IPS DF 6.9 (cell line): Measurements from ENCODE around the gene TRIM62.

Source experiments
- DNase-seq: peaks from one replicate; pipeline ENCODE4 v3.0.0-alpha.2; 2013; ENCODE audit warnings: low read depth, low spot score
- H3K27ac ChIP-seq: one replicate; pipeline ENCODE4 v1.5.1; 2013; ENCODE audit warnings: low read length, control low read depth
- H3K27me3 ChIP-seq: 2 replicates; pipeline ENCODE4 v1.6.1; 2013; ENCODE audit warnings: mild to moderate bottlenecking, low read length; ENCODE audit not compliant: control insufficient read depth, insufficient read depth
- H3K36me3 ChIP-seq: 2 replicates; pipeline ENCODE4 v1.6.1; 2013; ENCODE audit warnings: low read length; ENCODE audit not compliant: control insufficient read depth, insufficient read depth
- H3K4me1 ChIP-seq: 2 replicates; pipeline ENCODE4 v1.6.1; 2013; ENCODE audit warnings: low read length; ENCODE audit not compliant: control insufficient read depth, insufficient read depth
- H3K4me3 ChIP-seq: 2 replicates; pipeline ENCODE4 v1.5.1; 2013; ENCODE audit warnings: mild to moderate bottlenecking, low read length
- H3K9me3 ChIP-seq: 2 replicates; pipeline ENCODE4 v1.6.1; 2013; ENCODE audit warnings: low read length, inconsistent platforms; ENCODE audit not compliant: control insufficient read depth, insufficient read depth
- WGBS: extraction: QIAGEN DNeasy Blood & Tissue Kit; methylation state at CpG from one replicate; pipeline ENCODE4 v1.1.7; 2013; ENCODE audit warnings: mixed read lengths, missing lambda C conversion rate; ENCODE audit not compliant: insufficient read length, insufficient coverage; 5-methylcytosine and 5-hydroxymethylcytosine counted together

TRIM62 gene

DNA sequence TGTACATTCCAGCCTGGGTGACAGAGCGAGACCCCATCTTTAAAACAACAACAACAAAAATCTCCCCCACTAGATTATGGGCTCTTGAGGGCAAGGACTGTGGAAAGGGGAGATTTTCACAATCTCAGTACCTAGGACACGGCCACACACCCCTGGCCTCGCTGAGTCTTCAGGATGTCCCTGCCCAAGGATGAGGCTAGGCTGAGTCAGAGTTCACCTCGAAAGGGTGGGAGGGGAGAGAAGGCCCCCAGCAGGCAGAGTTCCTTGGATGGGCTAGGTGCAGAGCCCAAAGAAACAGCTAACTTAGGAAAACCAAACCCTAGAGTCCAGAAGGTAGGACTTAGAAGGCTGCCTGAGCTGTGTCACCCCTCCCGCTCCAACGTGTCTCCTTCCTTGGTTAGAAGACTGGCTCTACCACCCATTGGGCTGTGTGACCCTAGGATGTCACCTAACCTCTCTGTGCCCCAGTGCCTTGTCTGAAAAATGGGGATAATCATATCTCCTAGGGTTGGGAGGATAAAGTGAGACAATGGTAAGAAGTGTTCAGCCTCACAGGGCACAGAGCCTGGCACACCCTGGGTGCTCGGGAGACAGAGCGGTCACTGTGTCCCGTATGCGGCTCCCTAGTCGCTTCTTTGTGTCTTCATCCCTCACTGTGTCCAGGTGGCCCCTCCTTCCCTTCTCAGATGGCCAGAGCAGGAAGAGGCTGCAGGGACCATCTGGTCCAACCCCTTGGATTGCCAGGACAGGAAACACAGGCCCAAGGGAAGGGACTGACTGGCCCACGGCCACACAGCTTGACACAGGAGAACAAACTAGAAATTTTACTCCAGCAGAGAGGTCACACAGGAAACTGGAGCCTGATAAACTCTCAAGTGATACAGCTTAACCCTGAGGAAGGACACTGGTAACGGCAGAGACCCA lies 11.2 kb downstream of the TRIM62 start:
- no peak for DNase-seq
- no CpG with 5 or more reads among the region's 13 CpGs for WGBS
- H3K9me3 ChIP-seq = no peaks in the 10 kb centered on the region
- H3K4me1 ChIP-seq = peaks cover 4% of the 10 kb centered on the region
- H3K4me3 ChIP-seq = no peak overlapping the region
- H3K27ac ChIP-seq = no peak overlapping the region
- no peaks in the 10 kb centered on the region for H3K36me3 ChIP-seq
- no peaks in the 10 kb centered on the region for H3K27me3 ChIP-seq

- no CpG with 5 or more reads among the region's 11 CpGs for WGBS
Observed at GRCh38 chr1:33169290-33170055, 12.4 kb downstream of the TRIM62 start.

GRCh38 chr1:33168556-33169289 lies 13.1 kb downstream of the TRIM62 start:
- DNase-seq = no peak
- no CpG with 5 or more reads among the region's 11 CpGs for WGBS
- Histone ChIP-seq H3K4me1 (peaks cover 4% of the 10 kb centered on the region), H3K36me3 (no peaks in the 10 kb centered on the region), H3K4me3 (no peak overlapping the region), H3K27ac (no peak overlapping the region), H3K27me3 (no peaks in the 10 kb centered on the region), H3K9me3 (no peaks in the 10 kb centered on the region)

More at GRCh38 chr1:33169290-33170055, 12.4 kb downstream of the TRIM62 start:
- no peak for DNase-seq
- no peak overlapping the region for H3K4me3 ChIP-seq
- H3K36me3 ChIP-seq = no peaks in the 10 kb centered on the region
- H3K4me1 ChIP-seq = peaks cover 4% of the 10 kb centered on the region
- H3K9me3 ChIP-seq = no peaks in the 10 kb centered on the region
- H3K27me3 ChIP-seq = no peaks in the 10 kb centered on the region
- no peak overlapping the region for H3K27ac ChIP-seq

DNA sequence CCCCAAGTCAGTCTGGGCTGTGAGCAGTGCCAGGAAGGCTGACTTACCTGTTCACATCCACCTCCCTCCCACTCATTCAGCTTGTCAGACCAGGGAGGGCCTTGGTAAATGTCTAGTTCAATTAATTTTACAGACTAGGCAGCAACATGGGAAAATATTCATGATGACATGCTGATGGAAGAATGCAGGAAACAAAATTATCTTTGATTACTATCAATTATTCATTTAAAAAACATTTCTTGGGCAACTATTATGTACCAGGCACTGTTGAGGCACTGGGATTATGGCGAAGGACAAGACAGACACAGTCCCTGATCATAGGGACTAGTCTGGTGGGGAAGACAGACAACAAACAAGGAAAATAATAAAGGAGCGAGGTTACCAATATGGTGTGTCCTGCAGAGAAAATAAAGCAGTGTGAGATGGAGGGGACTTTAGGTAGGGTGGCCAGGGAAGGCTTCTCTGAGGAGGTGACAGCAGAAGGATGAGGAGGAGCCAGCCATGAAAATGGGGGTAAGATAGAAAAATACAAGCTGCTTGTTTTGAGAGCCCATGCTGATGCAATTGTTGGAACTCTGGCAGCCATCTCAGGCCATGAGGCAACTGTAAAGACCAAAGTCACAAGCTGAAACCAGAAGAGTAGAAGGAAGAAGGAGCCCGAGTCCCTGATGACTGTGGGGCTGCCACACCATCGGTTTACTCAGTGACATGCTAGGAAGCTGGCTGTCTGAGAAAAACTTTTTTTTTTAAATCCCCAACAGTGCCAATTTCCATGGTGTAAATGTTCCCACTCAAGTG lies 14.0 kb downstream of the TRIM62 start:
- Histone ChIP-seq H3K27ac (no peak overlapping the region), H3K9me3 (no peaks in the 10 kb centered on the region), H3K4me3 (no peak overlapping the region), H3K36me3 (no peaks in the 10 kb centered on the region), H3K27me3 (no peaks in the 10 kb centered on the region), H3K4me1 (peaks cover 4% of the 10 kb centered on the region; the same call in 1 of the 2 replicates)
- DNase-seq = no peak
- no CpG with 5 or more reads among the region's 4 CpGs for WGBS

- no peaks in the 10 kb centered on the region for H3K9me3 ChIP-seq
- no peaks in the 10 kb centered on the region; the same call in 1 of the 2 replicates for H3K36me3 ChIP-seq
- no peak overlapping the region for H3K27ac ChIP-seq
- WGBS = no CpG with 5 or more reads among the region's 6 CpGs
- H3K4me3 ChIP-seq = no peak overlapping the region
- no peaks in the 10 kb centered on the region for H3K27me3 ChIP-seq
- DNase-seq = no peak
- H3K4me1 ChIP-seq = peaks cover 4% of the 10 kb centered on the region; the same call in 1 of the 2 replicates
Observed at GRCh38 chr1:33165809-33166208, 16.0 kb downstream of the TRIM62 start.

GRCh38 chr1:33165209-33165608 lies 16.6 kb downstream of the TRIM62 start:
- H3K4me1 ChIP-seq = peaks cover 4% of the 10 kb centered on the region; the same call in 1 of the 2 replicates
- H3K36me3 ChIP-seq = no peaks in the 10 kb centered on the region; the same call in 1 of the 2 replicates
- H3K4me3 ChIP-seq = no peak overlapping the region
- no peak overlapping the region for H3K27ac ChIP-seq
- no CpG with 5 or more reads among the region's 21 CpGs for WGBS
- no peaks in the 10 kb centered on the region for H3K27me3 ChIP-seq
- DNase-seq = no peak
- no peaks in the 10 kb centered on the region for H3K9me3 ChIP-seq

DNA sequence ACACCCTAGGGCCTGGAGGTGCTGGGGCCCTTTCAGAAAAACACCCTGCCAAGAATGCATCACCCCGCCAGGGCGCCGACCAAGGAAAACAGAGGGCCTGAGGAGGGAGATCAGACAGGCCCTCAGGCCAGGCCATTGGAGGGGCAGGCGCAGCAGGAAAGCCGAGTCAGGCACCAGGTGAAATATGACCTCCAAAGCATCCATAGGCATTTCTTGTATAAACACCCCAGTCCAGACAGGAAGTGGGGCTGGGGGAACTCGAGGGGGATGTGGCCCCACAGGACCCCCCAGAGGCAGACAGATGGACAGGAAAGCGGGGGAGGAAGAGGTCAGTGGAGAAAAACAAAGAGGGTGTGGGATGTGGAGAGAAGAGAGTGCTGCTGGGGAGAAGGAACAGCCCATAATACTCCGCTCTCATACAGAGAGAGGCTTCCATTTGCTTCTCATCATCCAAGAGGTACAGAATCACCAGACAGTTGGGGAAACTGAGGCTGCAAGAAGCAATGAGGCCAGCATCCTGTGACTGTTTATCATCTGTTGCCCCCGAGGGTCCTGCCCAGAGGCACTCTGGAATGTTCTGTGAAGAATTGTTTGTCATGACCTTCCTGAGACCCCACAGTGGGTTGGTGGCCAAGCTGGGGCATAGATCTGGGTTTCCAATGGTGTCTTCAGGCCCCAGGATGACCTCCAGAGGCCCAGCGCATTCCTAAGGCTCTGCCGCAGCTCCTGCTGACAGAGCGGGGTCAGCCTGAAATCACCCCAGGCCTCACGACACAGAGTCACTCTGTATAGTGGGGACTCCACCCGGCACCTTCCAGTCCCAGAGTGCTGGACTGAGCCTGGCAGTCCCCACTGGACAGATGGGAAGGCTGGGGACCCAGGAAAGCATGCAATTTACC lies 18.0 kb downstream of the TRIM62 start:
- DNase-seq = no peak
- no peak overlapping the region for H3K4me3 ChIP-seq
- no peaks in the 10 kb centered on the region for H3K9me3 ChIP-seq
- peaks cover 3% of the 10 kb centered on the region; the same call in 1 of the 2 replicates for H3K4me1 ChIP-seq
- H3K27me3 ChIP-seq = no peaks in the 10 kb centered on the region
- H3K36me3 ChIP-seq = no peaks in the 10 kb centered on the region; the same call in 1 of the 2 replicates
- no peak overlapping the region for H3K27ac ChIP-seq
- WGBS = no CpG with 5 or more reads among the region's 14 CpGs

DNA sequence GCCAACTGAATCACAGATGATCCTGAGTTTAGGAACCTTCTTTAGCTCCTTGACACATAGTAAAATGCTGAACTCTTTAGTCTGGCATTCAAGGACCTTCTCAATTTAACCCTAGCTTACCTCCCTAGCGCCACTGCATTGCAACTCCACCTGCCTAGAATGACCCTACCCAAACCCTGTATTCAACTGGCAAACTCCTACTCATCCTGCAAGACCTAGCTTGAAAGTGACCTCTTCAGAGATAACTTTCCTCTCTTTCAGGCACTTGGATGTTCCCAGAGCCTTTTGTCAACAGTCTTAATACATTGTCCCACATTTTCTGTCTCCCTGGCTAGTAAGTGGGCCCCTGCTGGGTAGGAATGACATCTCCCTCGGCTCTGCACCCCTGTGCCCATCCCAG lies 19.7 kb downstream of the TRIM62 start:
- no peak for DNase-seq
- Histone ChIP-seq H3K4me1 (peaks cover 3% of the 10 kb centered on the region; the same call in 1 of the 2 replicates), H3K9me3 (no peaks in the 10 kb centered on the region), H3K27ac (no peak overlapping the region), H3K27me3 (no peaks in the 10 kb centered on the region), H3K4me3 (no peak overlapping the region), H3K36me3 (no peaks in the 10 kb centered on the region; the same call in 1 of the 2 replicates)
- no CpG with 5 or more reads among the region's 2 CpGs for whole genome bisulfite sequencing
